CD1c-positive myeloid dendritic cell (primary cell): Measurements from ENCODE around the gene KMT2C.

Experiments used
- DNase-seq: peaks from one replicate; pipeline ENCODE4 v3.0.0-alpha.2; 2016; ENCODE audit errors: extremely low spot score

KMT2C gene

GRCh38 chr7:152142976-152143595 lies 292.7 kb downstream of the KMT2C start:
- no peak for DNase-seq

GRCh38 chr7:152140560-152140959 lies 295.2 kb downstream of the KMT2C start:
- no peak for DNase-seq

GRCh38 chr7:152140067-152140466 lies 295.7 kb downstream of the KMT2C start:
- no peak for DNase-seq

- DNase-seq, result no peak
These were observed 298.3 kb downstream of the KMT2C start for GRCh38 chr7:152137476-152138025.

- no peak for DNase-seq
These were observed 299.1 kb downstream of the KMT2C start for GRCh38 chr7:152136686-152137085.

GRCh38 chr7:152133804-152134203 lies 302.0 kb downstream of the KMT2C start:
- no peak for DNase-seq

- DNase-seq, result no peak
These were observed 303.0 kb downstream of the KMT2C start for GRCh38 chr7:152132812-152133211.

GRCh38 chr7:152131981-152132494 lies 303.8 kb downstream of the KMT2C start:
- DNase-seq, result no peak

- no peak for DNase-seq
These were observed 304.9 kb downstream of the KMT2C start for GRCh38 chr7:152130658-152131590.

GRCh38 chr7:152129682-152130081 lies 306.1 kb downstream of the KMT2C start:
- no peak for DNase-seq

GRCh38 chr7:152128741-152129461 lies 306.9 kb downstream of the KMT2C start:
- DNase-seq, result no peak

- DNase-seq, result no peak
These were observed 307.6 kb downstream of the KMT2C start for GRCh38 chr7:152128252-152128651.

GRCh38 chr7:152127229-152127628 lies 308.6 kb downstream of the KMT2C start:
- DNase-seq, result no peak

- DNase-seq, result no peak
These were observed 309.1 kb downstream of the KMT2C start for GRCh38 chr7:152126741-152127140.

- no peak for DNase-seq
These were observed 313.3 kb downstream of the KMT2C start for GRCh38 chr7:152122540-152122939.

- DNase-seq, result no peak
These were observed 314.4 kb downstream of the KMT2C start for GRCh38 chr7:152121432-152121831.

GRCh38 chr7:152120776-152121175 lies 315.0 kb downstream of the KMT2C start:
- no peak for DNase-seq

- no peak for DNase-seq
These were observed 315.6 kb downstream of the KMT2C start for GRCh38 chr7:152120210-152120609.

- DNase-seq, result no peak
These were observed 318.4 kb downstream of the KMT2C start for GRCh38 chr7:152117356-152117755.

- DNase-seq, result no peak
These were observed 320.6 kb downstream of the KMT2C start for GRCh38 chr7:152115021-152115718.

GRCh38 chr7:152112829-152113228 lies 323.0 kb downstream of the KMT2C start:
- DNase-seq, result no peak
